Right forelimb (tissue), 1 donor: ENCODE results near the gene DPM2.
A peak's percentile ranks its signal among the peaks of the same experiment; 100 is the strongest.

Experiments
- DNase-seq: peaks from one replicate; pipeline ENCODE4 v3.0.0-alpha.2; 2018

DPM2 gene

GRCh38 chr9:127916720-127917581, 20.7 kb downstream of the DPM2 start, which contains the start of gene ST6GALNAC4:
Gene ST6GALNAC4 (minus strand): TSS chr9:127917041. CDS start chr9:127916419, 622 bp downstream.
- peak; percentile 98 for DNase-seq

- DNase-seq: no peak
Observed at GRCh38 chr9:127915801-127916719, 21.6 kb downstream of the DPM2 start.

GRCh38 chr9:127915325-127915752, 22.3 kb downstream of the DPM2 start:
- DNase-seq: no peak

- DNase-seq: no peak
Observed at GRCh38 chr9:127913682-127914081, 24.0 kb downstream of the DPM2 start.

GRCh38 chr9:127912882-127913281, 24.8 kb downstream of the DPM2 start:
- DNase-seq: no peak

GRCh38 chr9:127912296-127912695, 25.4 kb downstream of the DPM2 start:
- no peak for DNase-seq

GRCh38 chr9:127910613-127911205, 26.9 kb downstream of the DPM2 start:
- DNase-seq: no peak

GRCh38 chr9:127909839-127910273, 27.8 kb downstream of the DPM2 start:
- no peak for DNase-seq

- DNase-seq: no peak
Observed at GRCh38 chr9:127908660-127908926, 29.1 kb downstream of the DPM2 start.

GRCh38 chr9:127907867-127908659, 29.6 kb downstream of the DPM2 start:
- DNase-seq: no peak

- no peak for DNase-seq
Observed at GRCh38 chr9:127905788-127906191, 31.9 kb downstream of the DPM2 start.

- DNase-seq: no peak
Observed at GRCh38 chr9:127905004-127905728, 32.5 kb downstream of the DPM2 start.

GRCh38 chr9:127904561-127905003, 33.1 kb downstream of the DPM2 start:
- no peak for DNase-seq

- peak; percentile 78 for DNase-seq
Observed at GRCh38 chr9:127903557-127904475, 33.8 kb downstream of the DPM2 start.

- peak; percentile 81 for DNase-seq
Observed at GRCh38 chr9:127899128-127899943, 38.3 kb downstream of the DPM2 start, which contains the start of gene ST6GALNAC6. Gene ST6GALNAC6 (minus strand): TSS chr9:127899603. CDS start chr9:127897981, 1,622 bp downstream.

GRCh38 chr9:127898433-127899127, 39.1 kb downstream of the DPM2 start:
- DNase-seq: peak; percentile 74

- DNase-seq: peak; percentile 90
Observed at GRCh38 chr9:127897193-127897692, 40.4 kb downstream of the DPM2 start.

GRCh38 chr9:127896395-127897192, 41.1 kb downstream of the DPM2 start:
- no peak for DNase-seq
